HG02938 (cell line): Measurements from ENCODE around the gene DTNB.

Source experiments
- ATAC-seq: cut with Tn5 transposase; IDR thresholded peaks from one replicate; pipeline ENCODE4 v1.9.1; 2021; ENCODE audit warnings: mild to moderate bottlenecking, moderate library complexity; ENCODE audit not compliant: unreplicated experiment

DTNB gene

DNA sequence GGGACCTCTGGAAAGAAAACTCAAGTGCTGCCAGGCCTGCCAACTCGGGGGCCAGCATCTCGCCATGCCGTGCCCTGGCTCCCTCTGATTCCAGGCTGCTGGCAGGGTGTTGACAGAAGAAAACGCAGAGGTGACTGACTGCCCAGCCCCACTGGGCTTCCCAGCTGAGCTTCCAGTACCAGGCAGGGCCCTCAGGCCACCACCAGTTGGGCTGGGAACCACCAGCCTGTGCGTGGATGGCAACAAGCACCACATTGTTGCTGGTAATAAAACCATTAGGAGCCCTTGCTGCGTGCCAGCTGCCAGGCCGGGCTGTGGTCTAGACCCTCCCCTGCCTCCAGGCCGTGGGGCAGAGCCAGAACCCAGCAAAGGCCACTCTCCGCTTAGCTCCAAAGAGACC lies 340.8 kb downstream of the DTNB start:
- no peak for ATAC-seq

GRCh38 chr2:25331686-25332365 lies 341.6 kb downstream of the DTNB start:
- ATAC-seq, result no peak

DNA sequence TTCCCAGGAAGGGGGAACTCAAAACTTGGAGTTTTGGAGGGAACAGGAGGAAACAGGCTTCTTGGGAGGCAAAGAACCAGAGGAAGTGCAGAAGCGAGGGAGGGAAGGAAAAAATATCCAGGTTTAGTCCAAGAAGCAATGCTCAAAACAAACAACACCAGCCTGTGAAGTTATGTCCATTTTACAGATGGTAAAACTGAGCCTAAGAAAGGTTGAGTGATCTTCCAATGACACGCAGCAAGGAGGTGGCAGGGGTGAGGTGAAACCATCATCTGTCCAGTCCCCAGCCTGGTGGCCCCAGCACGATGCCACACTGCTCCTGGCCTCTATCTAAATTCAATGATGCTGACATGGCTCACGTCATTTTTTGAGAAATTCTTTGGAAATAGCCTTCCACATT lies 342.4 kb downstream of the DTNB start:
- no peak for ATAC-seq

GRCh38 chr2:25330273-25330672 lies 343.1 kb downstream of the DTNB start:
- ATAC-seq, result no peak

DNA sequence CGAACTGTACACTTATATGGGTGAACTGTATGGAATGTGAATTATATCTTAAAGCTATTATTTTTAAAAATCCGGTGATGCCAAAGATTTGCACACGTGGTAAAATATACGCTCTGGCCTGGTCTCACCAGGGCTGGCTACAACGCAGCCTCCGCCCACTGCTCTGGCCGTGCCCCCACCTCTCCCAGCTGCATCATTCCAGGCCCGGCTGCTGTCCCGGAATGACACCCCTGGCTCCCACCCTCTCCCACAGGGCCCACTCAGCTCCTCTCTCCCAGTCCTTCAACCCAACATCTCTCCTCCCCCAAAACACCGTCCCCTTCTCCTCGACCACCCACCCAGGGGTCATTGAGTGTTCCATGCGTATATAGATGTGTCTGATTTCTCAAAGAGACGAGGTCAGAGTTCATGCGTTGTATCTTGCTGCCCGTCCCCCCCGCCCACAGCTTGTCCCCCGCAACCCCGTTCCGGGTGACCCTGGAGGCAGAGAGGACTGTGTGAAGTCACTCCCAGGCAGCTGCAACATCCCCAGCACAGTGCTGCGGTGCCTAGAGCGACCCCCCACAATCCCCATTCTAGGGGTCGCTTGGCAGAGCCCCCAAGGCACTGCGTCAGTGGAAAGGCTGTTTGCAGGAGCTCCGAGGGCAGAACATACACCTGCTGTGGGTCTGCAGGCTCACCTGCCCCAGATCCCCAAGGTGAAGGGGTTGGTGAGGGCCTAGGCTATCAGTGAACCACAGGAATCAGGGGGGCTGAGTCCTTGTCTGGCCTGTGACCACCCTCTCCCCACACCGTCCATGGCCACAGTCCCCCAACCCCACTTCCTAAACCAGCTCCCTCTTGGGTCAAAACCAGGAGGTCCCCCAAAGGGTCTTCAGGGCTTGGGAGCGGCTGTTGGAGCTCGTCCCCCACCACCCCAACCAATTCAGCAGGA lies 345.0 kb downstream of the DTNB start:
- ATAC-seq, result no peak
